ENCODE data around the gene TSEN54. TPM values are rescaled to one million over a fixed set of nuclear protein-coding genes. Genes with fewer than 3 reads are reported as not detected.

The TSEN54 gene
- total and polyA plus RNA-seq, 2 experiments from 2014 or later = 45.9 to 62.5 TPM

DNA sequence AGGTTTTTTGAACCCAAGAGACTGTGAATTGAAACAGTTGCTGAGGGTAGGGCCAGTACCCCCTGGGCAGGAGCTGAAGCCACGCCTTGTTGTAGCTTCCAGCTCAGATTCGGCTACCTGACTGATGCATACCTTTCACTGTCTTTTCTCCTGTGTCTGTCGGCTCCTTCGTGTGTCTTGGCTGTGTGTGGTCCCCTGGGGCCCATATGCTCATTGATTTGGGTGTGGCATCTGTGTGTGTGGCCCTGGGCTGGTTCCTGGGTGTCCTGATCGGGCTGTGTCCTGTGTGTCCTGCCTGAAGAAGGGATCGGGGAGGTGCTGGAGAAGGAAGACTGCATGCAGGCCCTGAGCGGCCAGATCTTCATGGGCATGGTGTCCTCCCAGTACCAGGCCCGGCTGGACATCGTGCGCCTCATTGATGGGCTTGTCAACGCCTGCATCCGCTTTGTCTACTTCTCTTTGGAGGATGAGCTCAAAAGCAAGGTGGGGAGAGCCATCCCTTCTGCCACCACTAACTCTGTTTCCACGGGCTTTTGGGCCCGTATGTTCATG is 21.9 kb upstream of the TSEN54 start:
- H3K27me3 ChIP-seq (ENCODE audit: insufficient read depth) = no peaks in the 10 kb centered on the region
- no peak overlapping the region for H3K27ac Mint-ChIP-seq
- no peaks in the 10 kb centered on the region for H3K36me3 ChIP-seq (ENCODE audit: insufficient read depth)
- no peak overlapping the region for H3K4me2 ChIP-seq
- TF ChIP-seq STAT1 (IDR thresholded peaks at IDR 0.05; ENCODE audit: unreplicated experiment) (no peak), POLR2AphosphoS5 (IDR thresholded peaks at IDR 0.05; ENCODE audit: low read depth) (no peak), ZNF331 (CRISPR knock-in tag; IDR thresholded peaks at IDR 0.05; ENCODE audit: low read depth) (no peak), ZNF114 (CRISPR knock-in tag; IDR thresholded peaks at IDR 0.05) (no peak), CREB1 (CRISPR knock-in tag; IDR thresholded peaks at IDR 0.05; ENCODE audit: low read depth) (no peak)
- TF ChIP-seq, protein P1, sequence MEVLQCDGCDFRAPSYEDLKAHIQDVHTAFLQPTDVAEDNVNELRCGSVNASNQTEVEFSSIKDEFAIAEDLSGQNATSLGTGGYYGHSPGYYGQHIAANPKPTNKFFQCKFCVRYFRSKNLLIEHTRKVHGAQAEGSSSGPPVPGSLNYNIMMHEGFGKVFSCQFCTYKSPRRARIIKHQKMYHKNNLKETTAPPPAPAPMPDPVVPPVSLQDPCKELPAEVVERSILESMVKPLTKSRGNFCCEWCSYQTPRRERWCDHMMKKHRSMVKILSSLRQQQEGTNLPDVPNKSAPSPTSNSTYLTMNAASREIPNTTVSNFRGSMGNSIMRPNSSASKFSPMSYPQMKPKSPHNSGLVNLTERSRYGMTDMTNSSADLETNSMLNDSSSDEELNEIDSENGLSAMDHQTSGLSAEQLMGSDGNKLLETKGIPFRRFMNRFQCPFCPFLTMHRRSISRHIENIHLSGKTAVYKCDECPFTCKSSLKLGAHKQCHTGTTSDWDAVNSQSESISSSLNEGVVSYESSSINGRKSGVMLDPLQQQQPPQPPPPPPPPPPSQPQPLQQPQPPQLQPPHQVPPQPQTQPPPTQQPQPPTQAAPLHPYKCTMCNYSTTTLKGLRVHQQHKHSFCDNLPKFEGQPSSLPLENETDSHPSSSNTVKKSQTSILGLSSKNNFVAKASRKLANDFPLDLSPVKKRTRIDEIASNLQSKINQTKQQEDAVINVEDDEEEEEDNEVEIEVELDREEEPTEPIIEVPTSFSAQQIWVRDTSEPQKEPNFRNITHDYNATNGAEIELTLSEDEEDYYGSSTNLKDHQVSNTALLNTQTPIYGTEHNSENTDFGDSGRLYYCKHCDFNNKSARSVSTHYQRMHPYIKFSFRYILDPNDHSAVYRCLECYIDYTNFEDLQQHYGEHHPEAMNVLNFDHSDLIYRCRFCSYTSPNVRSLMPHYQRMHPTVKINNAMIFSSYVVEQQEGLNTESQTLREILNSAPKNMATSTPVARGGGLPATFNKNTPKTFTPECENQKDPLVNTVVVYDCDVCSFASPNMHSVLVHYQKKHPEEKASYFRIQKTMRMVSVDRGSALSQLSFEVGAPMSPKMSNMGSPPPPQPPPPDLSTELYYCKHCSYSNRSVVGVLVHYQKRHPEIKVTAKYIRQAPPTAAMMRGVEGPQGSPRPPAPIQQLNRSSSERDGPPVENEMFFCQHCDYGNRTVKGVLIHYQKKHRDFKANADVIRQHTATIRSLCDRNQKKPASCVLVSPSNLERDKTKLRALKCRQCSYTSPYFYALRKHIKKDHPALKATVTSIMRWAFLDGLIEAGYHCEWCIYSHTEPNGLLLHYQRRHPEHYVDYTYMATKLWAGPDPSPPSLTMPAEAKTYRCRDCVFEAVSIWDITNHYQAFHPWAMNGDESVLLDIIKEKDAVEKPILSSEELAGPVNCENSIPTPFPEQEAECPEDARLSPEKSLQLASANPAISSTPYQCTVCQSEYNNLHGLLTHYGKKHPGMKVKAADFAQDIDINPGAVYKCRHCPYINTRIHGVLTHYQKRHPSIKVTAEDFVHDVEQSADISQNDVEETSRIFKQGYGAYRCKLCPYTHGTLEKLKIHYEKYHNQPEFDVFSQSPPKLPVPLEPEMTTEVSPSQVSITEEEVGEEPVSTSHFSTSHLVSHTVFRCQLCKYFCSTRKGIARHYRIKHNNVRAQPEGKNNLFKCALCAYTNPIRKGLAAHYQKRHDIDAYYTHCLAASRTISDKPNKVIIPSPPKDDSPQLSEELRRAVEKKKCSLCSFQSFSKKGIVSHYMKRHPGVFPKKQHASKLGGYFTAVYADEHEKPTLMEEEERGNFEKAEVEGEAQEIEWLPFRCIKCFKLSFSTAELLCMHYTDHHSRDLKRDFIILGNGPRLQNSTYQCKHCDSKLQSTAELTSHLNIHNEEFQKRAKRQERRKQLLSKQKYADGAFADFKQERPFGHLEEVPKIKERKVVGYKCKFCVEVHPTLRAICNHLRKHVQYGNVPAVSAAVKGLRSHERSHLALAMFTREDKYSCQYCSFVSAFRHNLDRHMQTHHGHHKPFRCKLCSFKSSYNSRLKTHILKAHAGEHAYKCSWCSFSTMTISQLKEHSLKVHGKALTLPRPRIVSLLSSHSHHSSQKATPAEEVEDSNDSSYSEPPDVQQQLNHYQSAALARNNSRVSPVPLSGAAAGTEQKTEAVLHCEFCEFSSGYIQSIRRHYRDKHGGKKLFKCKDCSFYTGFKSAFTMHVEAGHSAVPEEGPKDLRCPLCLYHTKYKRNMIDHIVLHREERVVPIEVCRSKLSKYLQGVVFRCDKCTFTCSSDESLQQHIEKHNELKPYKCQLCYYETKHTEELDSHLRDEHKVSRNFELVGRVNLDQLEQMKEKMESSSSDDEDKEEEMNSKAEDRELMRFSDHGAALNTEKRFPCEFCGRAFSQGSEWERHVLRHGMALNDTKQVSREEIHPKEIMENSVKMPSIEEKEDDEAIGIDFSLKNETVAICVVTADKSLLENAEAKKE (CRISPR knock-in tag; IDR thresholded peaks at IDR 0.05) = no peak
- H3K4me3 Mint-ChIP-seq = no peak overlapping the region
- ATAC-seq = no peak
- no peaks in the 10 kb centered on the region for H3K4me1 Mint-ChIP-seq
- H3K79me2 ChIP-seq (replicated peaks; ENCODE audit: insufficient read depth) = no peaks in the 10 kb centered on the region
- peaks cover 8% of the 10 kb centered on the region for H3K27me3 Mint-ChIP-seq (ENCODE audit: insufficient read depth, low read depth, poor library complexity)
- H3K9me3 Mint-ChIP-seq = no peaks in the 10 kb centered on the region
- H3K9me2 ChIP-seq (ENCODE audit: insufficient read depth) = no peaks in the 10 kb centered on the region
- H2AFZ ChIP-seq = no peak overlapping the region
- no peaks in the 10 kb centered on the region for H3F3A ChIP-seq (replicated peaks; ENCODE audit: low read depth)
- no peak overlapping the region for H3K4me3 ChIP-seq
- no peaks in the 10 kb centered on the region for H4K20me1 ChIP-seq (replicated peaks; ENCODE audit: insufficient read depth)
- DNase-seq (ENCODE audit: low spot score) = no peak
- H3K4me1 ChIP-seq (ENCODE audit: insufficient read depth) = no peaks in the 10 kb centered on the region
- peaks cover 3% of the 10 kb centered on the region; the same call in 1 of the 3 replicates for H3K36me3 Mint-ChIP-seq (ENCODE audit: low read depth)
- no peak overlapping the region for H3K27ac ChIP-seq (ENCODE audit: low read depth)

DNA sequence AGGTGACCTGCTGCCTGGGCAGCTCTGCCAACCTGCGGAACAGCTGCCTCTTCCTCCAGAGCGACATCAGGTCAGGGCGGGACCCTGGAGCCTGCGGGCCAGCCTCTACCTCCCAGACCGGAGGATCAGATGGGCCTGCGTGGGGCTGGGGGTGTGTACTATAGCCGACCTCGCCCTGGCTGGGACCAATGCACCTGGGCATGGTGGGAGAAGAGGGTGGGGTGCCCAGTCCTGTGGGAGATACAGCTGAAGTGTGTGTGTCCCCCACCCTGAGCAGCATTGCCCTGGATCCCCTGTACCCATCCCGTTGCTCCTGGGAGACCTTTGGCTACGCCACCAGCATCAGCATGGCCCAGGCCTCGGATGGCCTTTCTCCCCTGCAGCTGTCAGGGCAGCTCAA is 20.3 kb upstream of the TSEN54 start:
- ATAC-seq (no peak), DNase-seq (ENCODE audit: low spot score) (no peak)
- Mint-ChIP-seq H3K4me1 (no peaks in the 10 kb centered on the region; the same call in 2 of the 3 replicates), H3K9me3 (no peaks in the 10 kb centered on the region), H3K4me3 (no peak overlapping the region), H3K27me3 (ENCODE audit: insufficient read depth, low read depth, poor library complexity) (peaks cover 6% of the 10 kb centered on the region), H3K36me3 (ENCODE audit: low read depth) (peaks cover 10% of the 10 kb centered on the region; the same call in 2 of the 3 replicates), H3K27ac (no peak overlapping the region)
- H4K20me1 ChIP-seq (replicated peaks; ENCODE audit: insufficient read depth) = no peaks in the 10 kb centered on the region
- H3K4me2 ChIP-seq = no peak overlapping the region
- no peaks in the 10 kb centered on the region for H3K36me3 ChIP-seq (ENCODE audit: insufficient read depth)
- H3K27me3 ChIP-seq (ENCODE audit: insufficient read depth) = no peaks in the 10 kb centered on the region
- no peaks in the 10 kb centered on the region for H3F3A ChIP-seq (replicated peaks; ENCODE audit: low read depth)
- no peak overlapping the region for H3K27ac ChIP-seq (ENCODE audit: low read depth)
- H3K9me2 ChIP-seq (ENCODE audit: insufficient read depth) = no peaks in the 10 kb centered on the region
- no peaks in the 10 kb centered on the region for H3K79me2 ChIP-seq (replicated peaks; ENCODE audit: insufficient read depth)
- no peaks in the 10 kb centered on the region for H3K4me1 ChIP-seq (ENCODE audit: insufficient read depth)
- H2AFZ ChIP-seq = no peak overlapping the region
- H3K4me3 ChIP-seq = no peak overlapping the region
- no peak for TF ChIP-seq POLR2AphosphoS5 (IDR thresholded peaks at IDR 0.05; ENCODE audit: low read depth)
- TF ChIP-seq NANOG (IDR thresholded peaks at IDR 0.05; ENCODE audit: borderline replicate concordance) = no peak
- no peak for TF ChIP-seq EZH2phosphoT487 (IDR thresholded peaks at IDR 0.05; ENCODE audit: unreplicated experiment)

Data from GM23338 (cell line).